Measurements from ENCODE around the gene SCAF1. TPM values are rescaled to one million over a fixed set of nuclear protein-coding genes. Genes with fewer than 3 reads are reported as not detected.

SCAF1 gene
- total and polyA plus RNA-seq, 2 donors (not counting 1 experiment from before 2014, with no cell fraction given), result 17.1 to 68.3 TPM

GRCh38 chr19:49676136-49676783, 34.3 kb downstream of the SCAF1 start:
- Mint-ChIP-seq H3K4me1 (peaks cover 66% of the 10 kb centered on the region), H3K4me3 (peak overlapping the region; percentile 100), H3K27ac (peak overlapping the region; percentile 96), H3K9me3 (ENCODE audit: insufficient read depth) (no peaks in the 10 kb centered on the region), H3K27me3 (no peaks in the 10 kb centered on the region)
- Histone ChIP-seq H3K27ac (ENCODE audit: low read length in 2 of 2) (peak overlapping the region; percentile 93 to 98), H3K9ac (ENCODE audit: low read length) (peak overlapping the region; percentile 92), H4K20me1 (ENCODE audit: control insufficient read depth, insufficient read depth, low read length, poor library complexity, severe bottlenecking) (peaks cover 39% of the 10 kb centered on the region), H3K27me3 (replicated peaks in 1 of 4; ENCODE audit: control extremely low read depth in 1 of 4, control insufficient read depth in 3 of 4, insufficient read depth in 4 of 4, low read length in 3 of 4) (no peaks in the 10 kb centered on the region), H3K4me1 (ENCODE audit: control insufficient read depth in 2 of 2, insufficient read depth in 2 of 2, low read length in 2 of 2) (peaks cover 42 to 80% of the 10 kb centered on the region in 2 donors), H2AFZ (ENCODE audit: insufficient read depth, low read depth, low read length, poor library complexity, severe bottlenecking) (peak overlapping the region; percentile 86), H3K9me3 (ENCODE audit: control extremely low read depth in 1 of 3, control insufficient read depth in 2 of 3, insufficient read depth in 1 of 3, low read length in 2 of 3) (peaks cover 0 to 5% (median 0%) of the 10 kb centered on the region in 3 donors), H3K36me3 (replicated peaks in 1 of 2; ENCODE audit: control extremely low read depth in 1 of 2, control insufficient read depth in 1 of 2, extremely low read depth in 1 of 2, insufficient read depth in 2 of 2, low read length in 1 of 2) (peaks cover 0 to 11% of the 10 kb centered on the region in 2 experiments), H3K4me2 (replicated peaks; ENCODE audit: low read depth, low read length, poor library complexity, severe bottlenecking) (peak overlapping the region; percentile 87), H3K4me3 (ENCODE audit: control extremely low read depth in 1 of 5, extremely low read depth in 1 of 5, insufficient read depth in 1 of 5, low read depth in 2 of 5, low read length in 4 of 5) (peak overlapping the region; percentile 76 to 98 (median 94)), H3K79me2 (ENCODE audit: control insufficient read depth, insufficient read depth, low read length) (peaks cover 41% of the 10 kb centered on the region)
- intact Hi-C loops (cut with micrococcal nuclease), result loop anchor here (1.0 to 10.0 kb wide), 9 partner anchors 11 to 591 kb away; partner anchors contain the start of genes AKT1S1, ALDH16A1, BCL2L12 and C19orf73
- ChIA-PET CTCF (interaction anchor here (0.6 to 6.5 kb wide), 19 partner anchors 9 to 223 kb away, joined by 3 to 50 read pairs (median 5); partner anchors contain the start of genes ALDH16A1, BCL2L12, IRF3 and NOSIP), POLR2A (interaction anchor here (0.6 to 6.7 kb wide), 18 partner anchors 9 to 339 kb away, joined by 3 to 53 read pairs (median 4); partner anchors contain the start of genes ALDH16A1, BCL2L12, FLT3LG and IRF3)
- 2% methylated on average over 26 of the region's 27 CpGs for WGBS (ENCODE audit: insufficient coverage)
- DNase-seq, result no peak
- peak; percentile 8 for ATAC-seq (ENCODE audit: low read depth)
- TF ChIP-seq CTCF (IDR thresholded peaks at IDR 0.05) (no peak), EZH2 (IDR thresholded peaks at IDR 0.05; ENCODE audit: borderline replicate concordance, insufficient read depth, low read depth, low read length, poor library complexity, severe bottlenecking) (no peak)
